SK-N-SH treated with all-trans-retinoic acid at 6 μM for 48 hours (cell line): Measurements from ENCODE around the gene HDAC1.

ENCODE experiments used
- ATAC-seq: fragments of 200-7000 bp; cut with Tn5 transposase; 3 replicates; pipeline ENCODE4 v1.9.1; 2020; ENCODE audit warnings: mild to moderate bottlenecking, moderate library complexity
- ARNTL ChIP-seq: fragments of 450-650 bp; formaldehyde crosslinking; IDR thresholded peaks from 2 replicates; pipeline ENCODE4 v1.5.0; 2020; ENCODE audit warnings: low read depth, mild to moderate bottlenecking, moderate library complexity, borderline replicate concordance
- BACH2 ChIP-seq: fragments of 250-450 bp; sonication (Bioruptor Pico); IDR thresholded peaks from 2 replicates; pipeline ENCODE4 v1.9.0; 2021; ENCODE audit warnings: mild to moderate bottlenecking, borderline replicate concordance
- CREB5 ChIP-seq: fragments of 250-450 bp; sonication (Bioruptor Pico); IDR thresholded peaks from 2 replicates; pipeline ENCODE4 v1.5.1; 2020; ENCODE audit warnings: low read depth, mild to moderate bottlenecking, moderate library complexity
- CSDC2 ChIP-seq: fragments of 250-450 bp; sonication (Bioruptor Pico); IDR thresholded peaks from 2 replicates; pipeline ENCODE4 v1.5.0; 2020; ENCODE audit warnings: mild to moderate bottlenecking, moderate library complexity
- CSRNP3 ChIP-seq: fragments of 250-450 bp; sonication (Bioruptor Pico); IDR thresholded peaks from 2 replicates; pipeline ENCODE4 v1.5.1; 2021; ENCODE audit warnings: mild to moderate bottlenecking, moderate library complexity
- ESRRG ChIP-seq: fragments of 250-450 bp; sonication (Bioruptor Pico); IDR thresholded peaks from 2 replicates; pipeline ENCODE4 v1.6.1; 2021; ENCODE audit warnings: mild to moderate bottlenecking
- GLIS3 ChIP-seq: fragments of 250-450 bp; sonication (Bioruptor Pico); IDR thresholded peaks from 2 replicates; pipeline ENCODE4 v1.5.0; 2020; ENCODE audit warnings: mild to moderate bottlenecking, moderate library complexity
- ISL1 ChIP-seq: fragments of 250-450 bp; sonication (Bioruptor Pico); IDR thresholded peaks from 2 replicates; pipeline ENCODE4 v2.1.2; 2022; ENCODE audit warnings: mild to moderate bottlenecking, moderate library complexity
- OSR1 ChIP-seq: fragments of 250-450 bp; sonication (Bioruptor Pico); IDR thresholded peaks from 2 replicates; pipeline ENCODE4 v1.8.0; 2022; ENCODE audit warnings: moderate library complexity, mild to moderate bottlenecking, inconsistent platforms
- PATZ1 ChIP-seq: fragments of 250-450 bp; sonication (Bioruptor Pico); IDR thresholded peaks from 2 replicates; pipeline ENCODE4 v1.8.0; 2020; ENCODE audit warnings: mild to moderate bottlenecking, moderate library complexity, borderline replicate concordance
- POU6F1 ChIP-seq: fragments of 250-450 bp; sonication (Bioruptor Pico); IDR thresholded peaks from 2 replicates; pipeline ENCODE4 v1.8.0; 2021; ENCODE audit warnings: low read depth, mild to moderate bottlenecking, moderate library complexity, borderline replicate concordance
- RARB ChIP-seq: fragments of 250-450 bp; sonication (Bioruptor Pico); IDR thresholded peaks from 2 replicates; pipeline ENCODE4 v1.8.0; 2021; ENCODE audit warnings: mild to moderate bottlenecking, moderate library complexity
- SNAI2 ChIP-seq: fragments of 250-450 bp; sonication (Bioruptor Pico); IDR thresholded peaks from 2 replicates; pipeline ENCODE4 v1.5.0; 2020; ENCODE audit warnings: mild to moderate bottlenecking, moderate library complexity
- TCF4 ChIP-seq: fragments of 250-450 bp; sonication (Bioruptor Pico); IDR thresholded peaks from 2 replicates; pipeline ENCODE4 v1.8.0; 2021; ENCODE audit warnings: mild to moderate bottlenecking, moderate library complexity, borderline replicate concordance
- TOX ChIP-seq: fragments of 250-450 bp; sonication (Bioruptor Pico); IDR thresholded peaks from 2 replicates; pipeline ENCODE4 v1.8.0; 2021; ENCODE audit warnings: mild to moderate bottlenecking, moderate library complexity, borderline replicate concordance
- TSHZ2 ChIP-seq: fragments of 250-450 bp; sonication (Bioruptor Pico); IDR thresholded peaks from 2 replicates; pipeline ENCODE4 v1.5.0; 2020; ENCODE audit warnings: mild to moderate bottlenecking, moderate library complexity
- ZC3H10 ChIP-seq: fragments of 250-450 bp; sonication (Bioruptor Pico); IDR thresholded peaks from 2 replicates; pipeline ENCODE4 v1.5.1; 2021; ENCODE audit warnings: mild to moderate bottlenecking, moderate library complexity
- ZFP3 ChIP-seq: fragments of 250-450 bp; sonication (Bioruptor Pico); IDR thresholded peaks from 2 replicates; pipeline ENCODE4 v1.5.0; 2020; ENCODE audit warnings: mild to moderate bottlenecking, moderate library complexity
- ZFP30 ChIP-seq: fragments of 450-650 bp; formaldehyde crosslinking; IDR thresholded peaks from 2 replicates; pipeline ENCODE4 v1.5.0; 2022; ENCODE audit warnings: mild to moderate bottlenecking, moderate library complexity
- ZNF565 ChIP-seq: fragments of 450-650 bp; formaldehyde crosslinking; conservative IDR thresholded peaks from 2 replicates; pipeline ENCODE4 v1.5.0; 2020; ENCODE audit warnings: low read depth, mild to moderate bottlenecking, moderate library complexity
- ZNF70 ChIP-seq: fragments of 450-650 bp; formaldehyde crosslinking; IDR thresholded peaks from 2 replicates; pipeline ENCODE4 v1.5.0; 2020; ENCODE audit warnings: mild to moderate bottlenecking, moderate library complexity
- ZNF8 ChIP-seq: fragments of 450-650 bp; formaldehyde crosslinking; IDR thresholded peaks from 2 replicates; pipeline ENCODE4 v1.5.0; 2020; ENCODE audit warnings: mild to moderate bottlenecking, moderate library complexity

The HDAC1 gene

GRCh38 chr1:32299327-32299726, 7.4 kb downstream of the HDAC1 start:
- TF ChIP-seq OSR1 (CRISPR knock-in tag), result no peak
- TF ChIP-seq, all 23 proteins: peak for 0
- ATAC-seq, result no peak

GRCh38 chr1:32303358-32303757, 11.5 kb downstream of the HDAC1 start:
- no peak for ATAC-seq
- TF ChIP-seq CSDC2 (CRISPR knock-in tag), result no peak
- no peak for TF ChIP-seq ISL1 (CRISPR knock-in tag)
- no peak for TF ChIP-seq OSR1 (CRISPR knock-in tag)
- no peak for TF ChIP-seq PATZ1 (CRISPR knock-in tag)
- no peak for TF ChIP-seq ZFP30 (CRISPR knock-in tag)
- TF ChIP-seq ZNF70 (CRISPR knock-in tag), result no peak
- TF ChIP-seq TCF4 (CRISPR knock-in tag), result no peak
- TF ChIP-seq GLIS3, result no peak
- no peak for TF ChIP-seq CREB5 (CRISPR knock-in tag)
- TF ChIP-seq ZFP3, result no peak
- no peak for TF ChIP-seq ZC3H10 (CRISPR knock-in tag)
- no peak for TF ChIP-seq CSRNP3 (CRISPR knock-in tag)
- no peak for TF ChIP-seq ZNF8
- no peak for TF ChIP-seq ARNTL
- no peak for TF ChIP-seq RARB
- TF ChIP-seq ZNF565, result no peak
- TF ChIP-seq SNAI2 (CRISPR knock-in tag), result no peak
- no peak for TF ChIP-seq BACH2 (CRISPR knock-in tag)
- TF ChIP-seq ESRRG, result no peak

- ATAC-seq, result no peak
- TF ChIP-seq TCF4 (CRISPR knock-in tag) (no peak), ESRRG (no peak), SNAI2 (CRISPR knock-in tag) (no peak), ARNTL (no peak), RARB (no peak), ISL1 (CRISPR knock-in tag) (no peak), CSDC2 (CRISPR knock-in tag) (no peak), BACH2 (CRISPR knock-in tag) (no peak), TOX (no peak), ZC3H10 (CRISPR knock-in tag) (no peak), POU6F1 (CRISPR knock-in tag) (no peak), TSHZ2 (CRISPR knock-in tag) (no peak), GLIS3 (no peak), ZNF565 (no peak), ZFP30 (CRISPR knock-in tag) (no peak), ZNF8 (no peak), ZNF70 (CRISPR knock-in tag) (no peak), PATZ1 (CRISPR knock-in tag) (no peak), OSR1 (CRISPR knock-in tag) (no peak), CSRNP3 (CRISPR knock-in tag) (no peak)
Observed at GRCh38 chr1:32303997-32304622, 12.2 kb downstream of the HDAC1 start.
